Transverse colon (tissue), 4 donors: ENCODE results near the gene OR2V1. TPM values are rescaled to one million over a fixed set of nuclear protein-coding genes. Genes with fewer than 3 reads are reported as not detected.
"Not testable (repeated sequence)": the region's sequence is repeated elsewhere in the genome, so short reads cannot be mapped to it uniquely, and the experiment has no call there.

ENCODE experiments used
- DNase-seq: peaks from one replicate; pipeline ENCODE4 v3.0.0-alpha.2; 2019
- H3K27ac ChIP-seq, 4 donors: fragments of 200-600 bp; sonication (generic); 2 replicates each; pipeline ENCODE4 v1.5.1; 2016 to 2018; ENCODE audit warnings: inconsistent platforms in 4 of 4
- H3K27me3 ChIP-seq: fragments of 200-600 bp; sonication (generic); 2 replicates; pipeline ENCODE4 v1.5.1; 2017; ENCODE audit warnings: inconsistent platforms
- H3K36me3 ChIP-seq, 4 donors: fragments of 200-600 bp; sonication (generic); 2 replicates each; pipeline ENCODE4 v1.5.1; 2017 to 2019; ENCODE audit warnings: inconsistent platforms in 4 of 4
- H3K4me1 ChIP-seq, 4 donors: fragments of 200-600 bp; sonication (generic); 2 replicates each; pipeline ENCODE4 v1.5.1; 2017 to 2020; ENCODE audit warnings: inconsistent platforms in 4 of 4
- H3K4me3 ChIP-seq, 4 donors: fragments of 200-600 bp; sonication (generic); 1 replicate in 1 of 4; 2 replicates in 3 of 4; pipeline versions ENCODE4 v1.5.1 to v1.6.1; 2017 to 2019; ENCODE audit warnings: inconsistent platforms in 4 of 4
- H3K9me3 ChIP-seq, 2 donors: fragments of 200-600 bp; sonication (generic); 2 replicates each; pipeline ENCODE4 v1.5.1; 2017 to 2019; ENCODE audit warnings: inconsistent platforms in 2 of 2
- CTCF ChIP-seq, 5 experiments: fragments of 200-600 bp in 3 of 5; fragments of 450-650 bp in 2 of 5; sonication (generic) in 3 of 5; IDR thresholded peaks; 1 replicate in 2 of 5; 2 replicates in 3 of 5; pipeline ENCODE4 v1.5.1; 2016 to 2017; ENCODE audit warnings: antibody characterized with exemption in 5 of 5, inconsistent platforms in 3 of 5, mild to moderate bottlenecking in 2 of 5, moderate library complexity in 1 of 5
- EP300 ChIP-seq: sonication (generic); formaldehyde crosslinking; IDR thresholded peaks from one replicate; pipeline ENCODE4 v1.6.1; 2017; ENCODE audit warnings: antibody characterized with exemption, low read depth
- POLR2A ChIP-seq: fragments of 450-650 bp; IDR thresholded peaks from one replicate; pipeline ENCODE4 v1.6.1; 2016; ENCODE audit warnings: antibody characterized with exemption, mild to moderate bottlenecking, moderate library complexity
- POLR2AphosphoS5 ChIP-seq, 3 donors: sonication (generic); formaldehyde crosslinking; IDR thresholded peaks; one replicate each; pipeline ENCODE4 v1.6.1; 2016; ENCODE audit warnings: antibody characterized with exemption in 3 of 3
- WGBS, 2 donors: methylation state at CpG; one replicate each; pipeline ENCODE4 v1.1.5; 2018; ENCODE audit warnings: low coverage in 1 of 2; 5-methylcytosine and 5-hydroxymethylcytosine counted together
- in situ Hi-C, 4 donors: fragments of 200-750 bp; cut with MboI; loops; one replicate each; pipeline versions ENCODE4 v1.15.0 to v1.15.1; 2017; ENCODE audit warnings: low sequenced_read_pairs in 3 of 4, low pct_ligation_motif_present in 1 of 4, low pct_unique_long_range_greater_than_20kb in 1 of 4
- intact Hi-C: fragments of 100-400 bp; cut with DNase I; formaldehyde crosslinking; loops from one replicate; pipeline ENCODE4 v1.15.1; 2023; ENCODE audit warnings: low total_unique reads
- total RNA-seq, 4 donors: library from RNA; depleted of rRNA; stranded (reverse); fragments of >200 nt; gene quantifications; one replicate each; pipeline ENCODE4 v1.1.0, GENCODE V29; 2016

OR2V1 gene
- total RNA-seq, 4 donors from 2014 or later: not detected

DNA sequence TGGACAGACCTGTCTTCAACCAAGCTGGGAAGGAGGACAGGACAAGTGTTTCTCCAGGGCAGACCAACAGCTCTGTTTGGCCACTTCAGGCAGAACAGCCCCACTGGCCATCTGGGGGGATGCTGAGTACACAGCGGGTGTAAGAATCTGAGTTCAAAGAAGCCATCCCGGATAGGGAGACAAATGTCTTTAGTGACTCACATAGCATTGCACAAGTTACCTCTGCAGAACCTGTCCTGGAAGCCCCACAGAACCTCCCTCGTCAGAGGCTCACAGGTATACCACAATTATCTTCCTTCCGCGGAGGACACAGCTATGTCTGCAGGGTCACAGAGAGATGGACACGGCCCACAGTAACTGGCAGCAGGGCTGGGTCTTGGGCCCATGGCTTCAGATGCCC lies 18.4 kb upstream of the OR2V1 start:
- intact Hi-C loops: no loop called here
- 80 to 86% methylated on average over 2 to 6 of the region's 6 CpGs for WGBS, 2 donors
- Histone ChIP-seq H3K4me3 (no peak overlapping the region), H3K36me3 (no peaks in the 10 kb centered on the region), H3K27me3 (peaks cover 31% of the 10 kb centered on the region), H3K9me3 (no peaks in the 10 kb centered on the region), H3K4me1 (no peaks in the 10 kb centered on the region), H3K27ac (no peak overlapping the region)
- no peak for DNase-seq
- TF ChIP-seq POLR2A: no peak
- no peak for TF ChIP-seq CTCF (IDR thresholded peaks at IDR 0.05)
- no peak for TF ChIP-seq EP300
- TF ChIP-seq POLR2AphosphoS5 (IDR thresholded peaks at IDR 0.05): no peak
- in situ Hi-C loops: no loop called here

- intact Hi-C loops, in situ Hi-C loops: not testable (repeated sequence)
- 50 to 62% methylated on average over 3 to 7 of the region's 7 CpGs for WGBS, 2 donors
Observed at GRCh38 chr5:181146927-181147636, 16.1 kb upstream of the OR2V1 start, which contains the start of gene OR2V2. OR2V2 (plus strand) TSS chr5:181147586; CDS start chr5:181154943, 7,357 bp downstream.

DNA sequence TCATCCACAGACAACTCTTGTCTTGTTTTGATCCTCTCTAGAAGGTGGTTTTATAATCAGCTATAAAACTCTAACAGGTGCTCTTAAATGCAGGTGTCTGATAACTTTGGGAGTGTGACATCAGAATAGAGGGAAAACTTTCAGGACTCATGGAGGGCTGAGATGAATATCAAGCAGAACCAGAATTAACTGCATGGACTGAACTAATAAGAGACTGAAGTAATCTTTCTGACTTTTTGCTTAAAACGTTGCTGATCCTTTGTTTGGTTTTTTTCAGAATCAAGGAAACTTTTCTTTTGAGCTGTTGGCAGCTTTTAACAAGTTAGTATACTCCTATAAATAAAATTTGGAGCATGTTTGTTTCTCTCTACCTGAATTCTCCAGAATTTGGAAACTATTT lies 14.2 kb upstream of the OR2V1 start:
- Histone ChIP-seq H3K27ac (no peak overlapping the region), H3K36me3 (no peaks in the 10 kb centered on the region), H3K27me3 (peaks cover 32% of the 10 kb centered on the region), H3K4me1 (no peaks in the 10 kb centered on the region), H3K4me3 (no peak overlapping the region), H3K9me3 (no peaks in the 10 kb centered on the region)
- intact Hi-C loops: no loop called here
- DNase-seq: no peak
- in situ Hi-C loops: no loop called here
- TF ChIP-seq CTCF (IDR thresholded peaks at IDR 0.05) (no peak), POLR2AphosphoS5 (IDR thresholded peaks at IDR 0.05) (no peak), POLR2A (no peak), EP300 (no peak)
- WGBS, 2 donors: 42 to 53% methylated on average over 1 of the region's 1 CpG

More at GRCh38 chr5:181146927-181147636, 16.1 kb upstream of the OR2V1 start, which contains the start of gene OR2V2:
- not testable (repeated sequence) for H3K4me1 ChIP-seq, H3K4me3 ChIP-seq, H3K27ac ChIP-seq, H3K9me3 ChIP-seq, H3K36me3 ChIP-seq, DNase-seq
- peaks cover 38% of the 10 kb centered on the region for H3K27me3 ChIP-seq

- intact Hi-C loops: no loop called here
- no peak for DNase-seq
- in situ Hi-C loops: no loop called here
- no peak for TF ChIP-seq POLR2A
- no peak for TF ChIP-seq EP300
- TF ChIP-seq POLR2AphosphoS5 (IDR thresholded peaks at IDR 0.05): no peak
- no peak for TF ChIP-seq CTCF (IDR thresholded peaks at IDR 0.05)
- H3K27ac ChIP-seq: no peak overlapping the region
- H3K4me1 ChIP-seq: no peaks in the 10 kb centered on the region
- no peaks in the 10 kb centered on the region for H3K36me3 ChIP-seq
- 20 to 78% methylated on average over 1 to 7 of the region's 7 CpGs for WGBS, 2 donors
- no peaks in the 10 kb centered on the region for H3K9me3 ChIP-seq
- peaks cover 16% of the 10 kb centered on the region for H3K27me3 ChIP-seq
- H3K4me3 ChIP-seq: no peak overlapping the region
Observed at GRCh38 chr5:181142054-181142453, 11.1 kb upstream of the OR2V1 start.
